Measurements from ENCODE around the gene LRRC75B. TPM values are rescaled to one million over a fixed set of nuclear protein-coding genes. Genes with fewer than 3 reads are reported as not detected.

LRRC75B gene
- total RNA-seq, 1 experiment from 2014 or later = 18.1 TPM

- Histone ChIP-seq H4K20me1 (ENCODE audit: control insufficient read depth, insufficient read depth, insufficient read length) (no peaks in the 10 kb centered on the region), H3K23ac (ENCODE audit: insufficient read length, low read depth, low read length) (no peak overlapping the region), H3K56ac (ENCODE audit: insufficient read length, low read depth, low read length) (no peak overlapping the region), H2AK5ac (ENCODE audit: insufficient read length, low read length) (no peak overlapping the region), H3K27ac (ENCODE audit: insufficient read length, low read depth, low read length) (no peak overlapping the region), H3K79me1 (ENCODE audit: insufficient read depth, low read depth, low read length, poor library complexity, severe bottlenecking) (no peaks in the 10 kb centered on the region), H3K79me2 (ENCODE audit: insufficient read depth, low read length) (no peaks in the 10 kb centered on the region), H3K18ac (ENCODE audit: insufficient read length, low read depth, low read length) (no peak overlapping the region), H3K4me1 (ENCODE audit: insufficient read depth, low read length) (no peaks in the 10 kb centered on the region), H3K9me3 (ENCODE audit: control insufficient read depth, low read depth, low read length) (no peaks in the 10 kb centered on the region), H3K4me2 (ENCODE audit: insufficient read depth, insufficient read length, low read length) (no peak overlapping the region), H2AFZ (ENCODE audit: low read length) (no peak overlapping the region), H2BK15ac (ENCODE audit: low read depth, low read length) (no peak overlapping the region), H4K8ac (replicated peaks; ENCODE audit: insufficient read length, low read depth, low read length) (no peak overlapping the region), H4K91ac (ENCODE audit: insufficient read length, low read depth, low read length) (no peak overlapping the region), H3K4ac (ENCODE audit: low read depth, low read length) (no peak overlapping the region), H3K9ac (ENCODE audit: extremely low read depth, insufficient read length, low read length) (no peak overlapping the region), H3K23me2 (ENCODE audit: insufficient read length, low read depth, low read length, poor library complexity, severe bottlenecking) (no peaks in the 10 kb centered on the region), H2BK120ac (ENCODE audit: low read depth, low read length, poor library complexity, severe bottlenecking) (no peak overlapping the region), H3K27me3 (ENCODE audit: insufficient read depth, low read length) (no peaks in the 10 kb centered on the region), H3K14ac (ENCODE audit: insufficient read depth, low read length) (no peak overlapping the region), H4K5ac (ENCODE audit: insufficient read length, low read depth, low read length) (no peak overlapping the region), H3T11ph (ENCODE audit: low read length) (no peak overlapping the region), H2BK20ac (ENCODE audit: low read depth, low read length, poor library complexity, severe bottlenecking) (no peak overlapping the region), H2BK12ac (ENCODE audit: insufficient read length, low read depth, low read length) (no peak overlapping the region), H2BK5ac (ENCODE audit: insufficient read length, low read length) (no peak overlapping the region)
- TF ChIP-seq, protein P1, sequence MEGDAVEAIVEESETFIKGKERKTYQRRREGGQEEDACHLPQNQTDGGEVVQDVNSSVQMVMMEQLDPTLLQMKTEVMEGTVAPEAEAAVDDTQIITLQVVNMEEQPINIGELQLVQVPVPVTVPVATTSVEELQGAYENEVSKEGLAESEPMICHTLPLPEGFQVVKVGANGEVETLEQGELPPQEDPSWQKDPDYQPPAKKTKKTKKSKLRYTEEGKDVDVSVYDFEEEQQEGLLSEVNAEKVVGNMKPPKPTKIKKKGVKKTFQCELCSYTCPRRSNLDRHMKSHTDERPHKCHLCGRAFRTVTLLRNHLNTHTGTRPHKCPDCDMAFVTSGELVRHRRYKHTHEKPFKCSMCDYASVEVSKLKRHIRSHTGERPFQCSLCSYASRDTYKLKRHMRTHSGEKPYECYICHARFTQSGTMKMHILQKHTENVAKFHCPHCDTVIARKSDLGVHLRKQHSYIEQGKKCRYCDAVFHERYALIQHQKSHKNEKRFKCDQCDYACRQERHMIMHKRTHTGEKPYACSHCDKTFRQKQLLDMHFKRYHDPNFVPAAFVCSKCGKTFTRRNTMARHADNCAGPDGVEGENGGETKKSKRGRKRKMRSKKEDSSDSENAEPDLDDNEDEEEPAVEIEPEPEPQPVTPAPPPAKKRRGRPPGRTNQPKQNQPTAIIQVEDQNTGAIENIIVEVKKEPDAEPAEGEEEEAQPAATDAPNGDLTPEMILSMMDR (conservative IDR thresholded peaks at IDR 0.05) = no peak
- Mint-ChIP-seq H3K27me3 (ENCODE audit: low read depth) (no peaks in the 10 kb centered on the region; the same call in 1 of the 2 replicates), H3K4me3 (no peak overlapping the region), H3K36me3 (ENCODE audit: insufficient read depth in 1 of 3, low read depth in 3 of 3) (peaks cover 0 to 8% (median 7%) of the 10 kb centered on the region in 3 experiments; a peak in 3 of 7 replicates), H3K9me3 (no peaks in the 10 kb centered on the region), H3K4me1 (peaks cover 0 to 2% of the 10 kb centered on the region in 2 experiments; a peak in 1 of 4 replicates), H3K27ac (no peak overlapping the region)
- no peak for DNase-seq
- no CpG with 5 or more reads among the region's 3 CpGs for WGBS (ENCODE audit: extremely low coverage, insufficient read length, low lambda C conversion rate)
Measured at GRCh38 chr22:24585461-24585860, 7.4 kb downstream of the LRRC75B start.

Data from H9 (cell line).